CD4-positive, alpha-beta T cell treated with Interleukin-17A for 4 hours (primary cell): Measurements from ENCODE around the gene DLG5.

Experiments
- DNase-seq: peaks from one replicate; pipeline ENCODE4 v3.0.0-alpha.2; 2020; ENCODE audit warnings: mixed read lengths

DLG5 gene

DNA sequence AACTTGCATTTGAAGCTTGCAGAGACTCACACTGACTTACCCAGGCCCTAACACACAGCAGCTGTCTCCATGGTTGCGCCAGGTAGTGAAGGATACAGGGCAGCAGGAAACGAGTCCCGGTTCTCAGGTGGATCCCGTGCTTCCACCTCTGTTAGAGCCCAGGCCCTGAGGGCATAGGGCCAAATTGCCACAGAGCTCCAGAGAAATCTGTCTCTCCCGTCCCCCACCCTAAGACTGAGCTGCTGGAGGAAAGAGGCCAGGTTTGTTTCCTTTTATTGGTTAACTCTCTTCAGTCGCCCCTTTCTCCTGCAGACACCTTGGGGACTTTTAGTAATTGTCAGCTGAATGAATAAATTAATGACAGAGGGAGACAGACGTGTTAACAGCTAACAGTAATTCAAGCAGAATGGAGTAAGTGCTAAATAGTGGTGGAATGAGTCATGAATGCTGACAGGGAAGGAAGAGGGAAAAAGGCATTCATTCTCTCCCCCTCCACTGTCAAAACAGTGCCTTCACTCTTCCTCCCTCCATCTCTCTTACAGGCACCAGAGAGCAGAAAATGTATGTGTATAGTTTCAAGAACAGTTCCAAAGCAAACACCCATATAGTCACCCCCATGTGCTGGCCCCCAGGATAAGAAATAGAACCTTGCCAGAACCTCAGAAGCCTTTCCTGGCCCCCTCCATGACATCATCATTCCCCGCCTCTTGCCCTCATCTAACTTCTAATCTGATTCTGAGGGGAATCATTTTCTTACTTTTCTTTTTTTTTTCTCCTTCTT, 16.8 kb upstream of the DLG5 start:
- DNase-seq, result no peak

- no peak for DNase-seq
These were observed 15.2 kb upstream of the DLG5 start for GRCh38 chr10:77941790-77942189.

DNA sequence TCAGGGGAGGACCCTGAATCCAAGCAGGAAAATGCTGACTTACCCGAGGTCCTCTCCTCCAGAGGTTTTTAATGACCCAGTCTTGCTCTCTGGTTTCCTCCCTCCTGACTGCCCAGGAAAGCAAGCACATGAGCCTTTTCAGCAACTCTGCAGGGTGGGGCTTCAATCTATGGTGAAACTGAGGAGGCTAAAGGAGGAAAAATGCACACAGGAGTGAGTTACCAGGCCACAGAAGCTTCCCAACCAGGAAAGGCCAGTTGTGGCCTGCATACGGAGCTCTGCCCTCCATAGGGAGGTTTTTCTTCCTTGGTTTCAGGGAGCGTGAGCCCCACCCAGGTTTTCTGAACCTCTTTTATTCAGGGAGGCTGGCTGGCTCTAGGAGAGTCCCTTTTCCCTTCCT, 14.1 kb upstream of the DLG5 start:
- DNase-seq, result no peak

DNA sequence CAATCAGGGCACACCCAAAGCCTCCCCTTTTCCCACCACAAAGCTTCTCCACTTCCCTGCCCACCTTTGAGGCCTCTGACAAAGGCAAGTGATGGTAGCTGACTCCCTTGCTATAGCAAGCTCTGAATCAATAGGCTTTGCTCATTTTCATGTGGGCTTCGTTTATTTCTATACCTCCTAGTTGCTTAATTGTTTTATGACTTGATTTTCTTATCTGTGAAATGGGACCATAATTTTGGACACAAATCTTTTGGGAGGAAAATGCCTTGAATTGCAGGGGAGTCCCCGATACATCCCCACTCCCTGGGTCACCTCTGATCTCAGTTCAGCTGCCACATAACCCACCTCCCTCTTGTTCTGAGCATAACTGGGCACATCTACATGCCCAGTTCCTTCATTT, 13.7 kb upstream of the DLG5 start:
- DNase-seq, result no peak

GRCh38 chr10:77939561-77940001, 13.0 kb upstream of the DLG5 start:
- DNase-seq, result no peak

- no peak for DNase-seq
These were observed 10.4 kb upstream of the DLG5 start for GRCh38 chr10:77936697-77937567.

DNA sequence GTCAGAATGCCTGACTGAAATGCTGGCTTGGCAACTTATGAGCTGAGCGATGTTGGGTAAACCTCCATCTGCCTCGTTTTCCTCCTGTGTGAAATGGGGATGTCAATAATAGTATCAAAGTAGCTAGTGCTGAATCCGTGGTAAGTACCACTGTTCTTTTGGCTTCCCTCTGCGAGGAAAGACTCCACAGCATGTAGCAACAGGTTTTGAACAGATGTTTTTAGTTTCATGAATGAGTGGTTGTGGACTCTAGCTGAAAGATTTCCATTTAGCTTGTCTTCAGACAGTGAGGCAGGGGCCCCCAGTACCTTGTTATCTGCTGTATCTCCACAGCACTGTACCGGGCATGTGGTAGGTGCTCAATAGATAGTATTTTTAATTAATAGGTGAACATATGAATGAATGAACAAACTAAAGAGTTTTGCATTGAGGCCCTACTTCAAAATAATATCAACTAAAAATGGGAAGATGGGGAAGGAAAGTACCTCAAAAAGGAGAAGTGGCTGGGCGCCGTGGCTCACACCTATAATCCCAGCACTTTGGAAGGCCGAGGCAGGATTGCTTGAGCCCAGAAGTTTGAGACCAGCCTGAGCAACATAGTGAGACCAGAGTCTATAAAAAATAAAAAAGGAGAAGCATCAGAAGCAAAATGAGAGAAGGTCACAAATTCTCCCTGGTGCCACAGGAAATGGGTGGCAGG, 5.6 kb upstream of the DLG5 start:
- DNase-seq, result no peak

GRCh38 chr10:77927402-77928246, 1.1 kb upstream of the DLG5 start:
- no peak for DNase-seq

- DNase-seq, result peak; percentile 7
These were observed 575 bp downstream of the DLG5 start for GRCh38 chr10:77925795-77926565.

DNA sequence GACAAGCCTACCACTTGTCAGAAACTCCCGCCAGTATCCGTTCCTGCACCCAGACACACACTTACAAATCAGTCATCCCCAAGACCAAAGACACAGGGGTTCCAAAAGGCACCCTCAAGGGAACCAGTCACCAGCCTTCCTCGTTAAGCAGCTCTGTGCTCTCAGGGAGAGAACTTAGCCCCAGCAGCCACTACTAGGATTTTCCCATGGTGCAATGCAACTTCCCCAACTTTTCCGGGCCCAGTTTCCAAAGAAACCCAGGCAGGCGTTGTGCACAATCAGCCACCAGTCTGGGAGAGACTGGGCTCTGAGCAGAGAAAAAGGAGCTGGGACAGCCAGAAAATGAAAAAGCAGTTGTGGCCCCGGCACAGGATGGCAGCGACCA, 1.2 kb downstream of the DLG5 start:
- DNase-seq, result no peak

- no peak for DNase-seq
These were observed 3.9 kb downstream of the DLG5 start for GRCh38 chr10:77922566-77923179.

GRCh38 chr10:77922055-77922454, 4.5 kb downstream of the DLG5 start:
- no peak for DNase-seq

GRCh38 chr10:77921395-77921794, 5.2 kb downstream of the DLG5 start:
- no peak for DNase-seq

GRCh38 chr10:77920495-77920894, 6.1 kb downstream of the DLG5 start:
- no peak for DNase-seq

DNA sequence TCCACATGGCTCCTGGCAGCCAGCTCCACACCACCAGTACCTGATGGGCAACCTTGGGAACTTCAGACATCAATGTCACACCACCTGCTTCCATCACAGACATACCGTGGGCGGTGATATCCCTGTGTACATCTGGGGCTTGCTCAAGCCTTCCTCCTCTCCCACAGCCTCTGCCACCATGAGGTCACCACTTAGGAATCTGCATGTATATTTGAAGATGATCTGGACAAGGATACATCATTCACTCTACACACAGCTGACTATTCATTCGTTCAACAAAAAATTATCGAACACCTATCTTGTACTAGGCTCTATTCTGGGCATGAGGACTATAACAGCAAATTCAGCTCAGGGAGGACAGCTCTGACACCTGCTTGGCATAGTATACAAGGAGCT, 6.8 kb downstream of the DLG5 start:
- DNase-seq, result no peak

DNA sequence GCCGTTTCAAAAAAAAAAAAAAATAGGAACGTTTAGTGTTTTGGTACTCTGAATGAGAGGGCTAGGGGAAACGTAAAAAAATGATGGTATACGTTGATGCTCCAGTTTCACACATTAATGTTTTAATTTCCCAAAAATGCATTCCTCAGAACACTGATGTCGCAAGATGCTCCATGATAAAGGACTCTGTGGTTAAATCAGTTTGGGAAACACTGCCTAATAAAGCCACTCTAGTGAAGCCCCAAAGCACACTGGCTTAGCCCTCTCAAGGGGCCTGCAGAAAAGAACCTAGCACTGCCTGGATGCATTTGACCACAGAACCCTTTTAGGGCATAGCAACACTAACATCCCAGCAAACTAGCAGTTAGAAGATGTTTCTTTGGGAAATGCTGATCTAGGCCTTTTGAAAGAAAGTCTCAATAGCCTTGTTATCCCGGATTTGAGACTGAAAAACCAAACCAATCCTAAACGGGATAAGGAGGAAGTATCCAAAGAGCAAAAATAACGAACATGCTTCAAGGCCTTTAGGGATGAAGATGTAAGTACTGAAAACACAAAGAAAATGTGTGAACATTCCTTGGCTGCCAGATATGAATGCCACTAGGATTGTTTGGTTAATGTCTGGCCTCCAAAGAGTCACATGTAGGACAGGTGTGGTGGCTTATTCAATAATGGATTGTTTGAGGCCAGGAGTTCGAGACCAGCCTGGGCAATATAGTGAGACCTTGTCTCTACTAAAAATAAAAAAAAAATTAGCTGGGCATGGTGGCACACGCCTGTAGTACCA, 11.0 kb downstream of the DLG5 start:
- DNase-seq, result no peak

GRCh38 chr10:77913090-77913489, 13.5 kb downstream of the DLG5 start:
- no peak for DNase-seq

DNA sequence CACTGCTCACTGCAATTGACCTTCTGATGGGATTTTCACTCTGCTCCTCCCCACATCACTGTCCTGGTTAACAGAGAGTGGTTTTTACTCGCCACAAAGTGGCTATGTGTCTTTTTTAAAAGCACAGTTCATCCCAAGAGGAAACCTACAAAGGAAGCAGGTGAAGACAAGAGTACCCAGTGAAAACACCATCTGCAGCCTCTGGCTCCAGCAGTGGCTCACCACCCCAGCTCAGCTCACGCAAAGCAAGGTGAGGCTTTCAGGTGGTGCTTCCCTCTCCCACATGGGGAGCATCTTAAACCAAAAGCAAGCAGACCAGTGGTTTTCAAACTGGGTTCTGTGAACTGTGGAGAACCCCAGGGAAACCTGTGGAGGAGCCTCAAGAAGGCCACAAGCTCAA, 14.0 kb downstream of the DLG5 start:
- DNase-seq, result no peak

DNA sequence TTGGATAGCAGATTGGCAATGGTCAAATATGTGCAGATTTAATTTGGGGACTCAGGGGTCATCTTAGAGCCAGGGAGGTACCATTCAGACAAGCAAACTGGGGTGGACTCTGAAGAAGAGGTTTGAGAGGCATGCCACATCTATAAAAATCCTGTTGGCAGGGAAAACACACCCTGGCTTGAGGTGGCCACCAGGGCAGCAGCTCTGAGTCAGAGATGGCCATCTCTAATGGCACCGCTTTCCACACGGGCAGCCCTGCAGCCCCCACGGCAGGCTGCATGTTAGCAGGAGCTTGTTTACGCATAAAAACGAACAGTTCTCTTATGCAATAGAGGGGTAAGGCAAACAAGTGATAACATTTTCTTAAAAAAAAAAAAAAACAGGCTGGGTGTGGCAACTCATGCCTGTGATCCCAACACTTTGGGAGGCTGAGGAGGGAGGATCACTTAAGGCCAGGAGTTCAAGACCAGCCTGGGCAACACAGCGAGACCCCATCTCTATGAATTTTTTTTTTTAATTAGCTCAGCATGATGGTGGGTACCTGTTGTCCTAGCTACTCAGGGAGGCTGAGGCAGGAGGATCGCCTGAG, 14.9 kb downstream of the DLG5 start:
- no peak for DNase-seq

DNA sequence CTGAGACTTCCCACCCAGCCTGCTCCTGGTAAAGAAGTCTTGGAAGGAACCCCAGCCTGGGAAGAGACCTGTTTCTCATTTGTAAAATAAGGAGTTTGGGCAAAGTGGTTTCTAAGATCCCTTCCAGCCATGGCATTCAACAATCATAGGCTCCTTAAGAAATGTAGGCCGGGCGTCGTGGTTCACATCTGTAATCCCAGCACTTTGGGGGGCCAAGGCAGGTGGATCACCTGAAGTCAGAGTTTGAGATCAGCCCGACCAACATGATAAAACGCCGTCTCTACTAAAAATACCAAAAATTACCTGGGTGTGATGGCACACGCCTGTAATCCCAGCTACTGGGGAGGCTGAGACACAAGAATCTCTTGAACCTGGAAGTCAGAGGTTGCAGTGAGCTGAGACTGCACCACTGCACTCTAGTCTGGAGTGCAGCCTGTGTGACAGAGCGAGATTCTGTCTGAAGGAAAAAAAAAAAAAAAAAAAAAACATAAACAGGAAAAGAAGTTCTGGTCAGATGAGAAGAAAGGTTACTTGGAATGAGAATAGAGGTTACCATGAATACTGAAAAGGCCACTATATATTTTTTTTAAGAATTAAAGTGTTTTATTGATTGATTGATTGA, 15.9 kb downstream of the DLG5 start:
- no peak for DNase-seq
